NOMO-1 (cell line): Measurements from ENCODE around the gene MAP3K6.

Source experiments
- DNase-seq, 2 experiments: peaks; one replicate each; lab custom pipeline; 2025; ENCODE audit not compliant: unreplicated experiment in 2 of 2; lab: John Stamatoyannopoulos, UW

MAP3K6 gene

GRCh38 chr1:27307874-27308598 lies 58.7 kb downstream of the MAP3K6 start:
- no peak for DNase-seq

- DNase-seq = no peak
These were observed 59.6 kb downstream of the MAP3K6 start for GRCh38 chr1:27306892-27307761.

- DNase-seq = no peak
These were observed 60.7 kb downstream of the MAP3K6 start for GRCh38 chr1:27306071-27306470.
